ENCODE measurements around the gene SIGLEC14. TPM values are rescaled to one million over a fixed set of nuclear protein-coding genes. Genes with fewer than 3 reads are reported as not detected.

The SIGLEC14 gene
- total RNA-seq, 1 donor from 2014 or later, result 0.75 TPM

- peaks cover 12 to 21% of the 10 kb centered on the region in 2 donors for H3K4me1 ChIP-seq
Observed at GRCh38 chr19:51689751-51690453, 43.3 kb upstream of the SIGLEC14 start.

GRCh38 chr19:51688671-51689571 lies 42.3 kb upstream of the SIGLEC14 start:
- no peak for TF ChIP-seq CTCF (IDR thresholded peaks at IDR 0.05)
- peaks cover 12 to 21% of the 10 kb centered on the region in 2 donors for H3K4me1 ChIP-seq
- H3K9me3 ChIP-seq, result no peaks in the 10 kb centered on the region
- peak overlapping the region; percentile 97 to 100 for H3K27ac ChIP-seq
- peak in 1 of 2 donors; percentile 94 for DNase-seq (ENCODE audit: low spot score in 2 of 2)
- intact Hi-C loops (cut with DNase I), result loop anchor here (1.0 to 10.0 kb wide), 6 partner anchors 15 to 350 kb away; partner anchors contain the start of genes CLDND2, ETFB and ZNF175
- no peaks in the 10 kb centered on the region for H3K27me3 ChIP-seq
- H3K36me3 ChIP-seq, result peaks cover 0 to 8% of the 10 kb centered on the region in 2 donors
- H3K4me3 ChIP-seq, result peak overlapping the region; percentile 71 to 89

More at GRCh38 chr19:51689751-51690453, 43.3 kb upstream of the SIGLEC14 start:
- H3K36me3 ChIP-seq, result peaks cover 7 to 18% of the 10 kb centered on the region in 2 donors
- no peaks in the 10 kb centered on the region for H3K27me3 ChIP-seq
- peak in 1 of 2 donors; percentile 76 for DNase-seq (ENCODE audit: low spot score in 2 of 2)
- intact Hi-C loops (cut with DNase I), result loop anchor here (1.0 to 10.0 kb wide), 5 partner anchors 14 to 1315 kb away; partner anchors contain the start of genes CLDND2, ETFB and NR1H2
- peak overlapping the region; percentile 71 to 89 for H3K4me3 ChIP-seq
- no peak for TF ChIP-seq CTCF (IDR thresholded peaks at IDR 0.05)
- no peaks in the 10 kb centered on the region for H3K9me3 ChIP-seq
- peak overlapping the region; percentile 97 to 100 for H3K27ac ChIP-seq

GRCh38 chr19:51687791-51688670 lies 41.4 kb upstream of the SIGLEC14 start:
- Histone ChIP-seq H3K27ac (peak overlapping the region; percentile 97 to 100), H3K36me3 (no peaks in the 10 kb centered on the region)
- intact Hi-C loops (cut with DNase I), result loop anchor here (1.0 to 10.0 kb wide), 4 partner anchors 31 to 323 kb away; partner anchors contain the start of genes CLDND2, ETFB and ZNF175

GRCh38 chr19:51686171-51686570 lies 39.5 kb upstream of the SIGLEC14 start:
- Histone ChIP-seq H3K27me3 (no peaks in the 10 kb centered on the region), H3K36me3 (no peaks in the 10 kb centered on the region), H3K4me3 (no peak overlapping the region), H3K4me1 (peaks cover 5 to 9% of the 10 kb centered on the region in 2 donors), H3K27ac (peak overlapping the region in 1 of 2 donors; percentile 97), H3K9me3 (no peaks in the 10 kb centered on the region)
- no peak for DNase-seq (ENCODE audit: low spot score in 2 of 2)
- intact Hi-C loops (cut with DNase I), result loop anchor here (10.0 kb wide), 1 partner anchor 321 kb away; the partner anchor contains the start of genes CLDND2 and ETFB
- TF ChIP-seq CTCF (IDR thresholded peaks at IDR 0.05), result no peak

More at GRCh38 chr19:51687791-51688670, 41.4 kb upstream of the SIGLEC14 start:
- peak in 1 of 2 donors; percentile 84 for DNase-seq (ENCODE audit: low spot score in 2 of 2)
- H3K27me3 ChIP-seq, result no peaks in the 10 kb centered on the region
- no peaks in the 10 kb centered on the region for H3K9me3 ChIP-seq
- H3K4me3 ChIP-seq, result peak overlapping the region; percentile 71 to 89
- no peak for TF ChIP-seq CTCF (IDR thresholded peaks at IDR 0.05)
- H3K4me1 ChIP-seq, result peaks cover 12 to 21% of the 10 kb centered on the region in 2 donors

All from ascending aorta (tissue), 2 donors.